Suppressor macrophage (primary cell): ENCODE measurements around the gene L3MBTL4.

ENCODE experiments used
- DNase-seq, 4 experiments: peaks; one replicate each; pipeline ENCODE4 v3.0.0-alpha.2; 2020 to 2022

Gene L3MBTL4

DNA sequence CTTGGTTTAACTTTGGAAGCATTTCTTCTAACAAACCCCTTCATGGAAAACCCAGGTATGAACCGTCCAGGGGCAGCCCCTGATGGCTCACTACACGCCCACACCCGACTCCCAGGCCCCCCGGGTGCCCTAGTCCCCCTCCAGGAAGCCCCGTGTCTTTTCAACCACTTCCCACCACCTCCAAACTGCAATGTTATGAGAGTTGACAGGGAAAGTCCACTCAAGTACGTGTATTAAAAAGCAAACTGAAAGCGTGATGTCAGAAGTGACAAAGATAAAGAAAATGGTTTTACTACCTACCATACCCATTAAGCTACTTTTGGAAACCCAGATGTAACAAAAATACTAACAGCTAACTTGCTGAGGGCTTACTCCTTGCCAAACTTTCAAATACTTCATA is 51.5 kb downstream of the L3MBTL4 start:
- DNase-seq = no peak

DNA sequence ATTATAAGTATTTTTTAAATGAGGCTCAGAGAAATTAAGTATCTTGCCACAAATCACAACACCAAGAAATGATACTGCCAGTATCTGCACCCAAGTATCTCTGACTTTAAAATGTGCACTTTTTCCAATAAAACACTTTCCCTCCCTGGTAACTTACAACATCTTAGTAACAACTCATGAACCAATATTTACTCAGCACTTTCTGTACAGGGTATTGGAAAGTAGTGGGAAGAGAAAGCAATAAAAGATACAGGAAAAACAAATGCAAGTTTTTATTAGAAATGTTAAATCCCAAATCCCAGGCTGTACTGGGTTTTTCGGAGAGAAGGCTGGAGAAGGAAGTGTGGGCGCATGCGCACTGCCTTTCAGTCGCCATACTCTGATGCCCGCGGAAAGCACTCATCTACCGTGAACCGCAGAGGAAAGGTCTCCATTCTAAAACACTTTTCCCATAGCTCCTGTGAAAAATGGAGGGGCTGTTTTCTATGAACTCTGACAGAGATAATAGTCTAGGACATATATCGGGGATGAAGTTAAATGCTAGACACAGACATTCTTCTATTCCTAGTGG is 52.1 kb downstream of the L3MBTL4 start:
- no peak for DNase-seq

DNA sequence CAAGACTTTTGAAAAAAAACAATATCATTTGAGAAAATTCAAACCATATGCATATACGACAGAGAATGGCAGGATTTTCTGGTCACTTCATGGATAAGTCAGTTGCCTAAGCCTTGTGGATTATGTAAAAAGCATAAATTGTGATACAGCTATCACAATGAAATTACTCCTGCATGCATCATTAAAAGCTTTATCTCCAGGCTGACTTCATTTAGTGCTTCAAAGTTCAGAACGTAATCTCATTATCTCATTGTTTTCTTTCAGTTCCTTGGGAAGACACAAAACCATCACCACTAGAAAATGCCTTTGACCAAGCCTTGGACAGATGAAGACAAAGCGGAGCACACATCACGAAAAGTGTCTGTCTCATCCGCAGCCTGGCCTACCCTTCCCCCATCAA is 57.0 kb downstream of the L3MBTL4 start:
- DNase-seq = no peak

DNA sequence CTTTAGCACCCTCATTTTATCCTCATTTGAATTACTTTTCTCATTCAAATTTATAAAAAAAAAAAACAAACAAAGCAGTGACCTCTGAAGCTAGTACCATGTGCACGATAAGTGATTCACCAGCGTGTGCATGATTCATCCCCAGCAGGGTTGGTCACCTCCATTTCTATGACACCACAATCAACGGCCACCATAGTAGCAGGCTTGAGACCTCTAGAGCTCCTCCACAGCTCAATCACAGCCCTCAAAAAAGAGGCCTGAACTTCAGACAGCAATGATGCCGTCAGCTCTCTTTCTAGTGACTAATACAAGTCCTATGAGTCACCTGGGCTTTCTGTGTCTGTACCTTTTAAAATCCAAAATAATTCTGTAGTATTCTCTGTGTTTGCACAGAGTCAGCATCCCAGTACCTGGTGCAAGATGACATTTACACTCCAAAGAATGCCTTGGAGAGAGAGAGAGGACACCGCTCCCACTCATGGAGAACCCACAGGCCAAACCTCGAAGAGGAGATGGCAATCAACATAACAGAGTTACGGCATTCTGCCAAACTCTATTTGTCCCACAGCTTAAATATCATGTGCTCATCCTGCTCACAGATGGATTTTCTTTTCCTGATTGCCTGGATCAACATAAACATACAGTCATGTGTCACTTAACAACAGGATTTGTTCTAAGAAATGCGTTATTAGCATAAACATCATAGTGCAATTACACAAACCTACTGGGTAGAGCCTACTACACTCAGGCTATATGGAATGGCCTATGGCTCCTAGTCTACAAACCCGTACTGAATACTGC is 58.7 kb downstream of the L3MBTL4 start:
- DNase-seq = peak in 3 of 4 experiments; percentile 5 to 16 (median 6)

DNA sequence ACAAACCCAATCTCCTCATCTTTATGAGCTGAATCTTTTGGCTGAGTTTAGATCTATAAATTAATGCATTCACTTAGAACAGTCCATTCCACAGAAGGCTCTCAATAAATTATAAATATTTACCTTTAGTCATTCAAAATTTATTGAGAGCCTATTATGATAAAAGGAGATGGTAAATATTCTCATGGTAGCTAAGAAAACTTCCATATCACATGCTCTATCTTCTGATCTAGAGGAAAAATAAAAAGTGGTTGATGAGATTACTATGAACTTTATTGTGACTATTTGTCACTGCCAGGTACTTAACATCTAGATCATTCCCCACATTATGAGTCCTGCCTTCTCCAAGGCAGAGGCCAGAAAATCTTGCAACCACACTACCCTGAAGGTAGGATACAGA is 62.4 kb downstream of the L3MBTL4 start:
- DNase-seq = no peak

DNA sequence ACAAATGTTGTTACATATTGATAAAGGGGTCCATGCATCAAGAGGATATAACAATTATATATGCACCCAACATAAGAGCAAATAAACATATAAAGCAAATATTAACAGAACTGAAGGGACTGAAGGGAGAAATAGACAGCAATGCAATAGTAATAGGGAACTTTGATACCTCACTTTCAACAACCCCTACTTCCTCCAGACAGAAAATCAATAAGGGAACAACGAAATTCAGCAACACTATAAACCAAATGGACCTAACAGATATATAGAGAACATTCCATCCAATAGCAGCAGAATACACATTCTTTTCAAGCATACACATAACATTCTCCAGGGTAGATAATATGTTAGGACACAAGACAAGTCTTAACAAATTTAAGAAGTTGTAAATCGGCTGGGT is 71.7 kb downstream of the L3MBTL4 start:
- DNase-seq = no peak

DNA sequence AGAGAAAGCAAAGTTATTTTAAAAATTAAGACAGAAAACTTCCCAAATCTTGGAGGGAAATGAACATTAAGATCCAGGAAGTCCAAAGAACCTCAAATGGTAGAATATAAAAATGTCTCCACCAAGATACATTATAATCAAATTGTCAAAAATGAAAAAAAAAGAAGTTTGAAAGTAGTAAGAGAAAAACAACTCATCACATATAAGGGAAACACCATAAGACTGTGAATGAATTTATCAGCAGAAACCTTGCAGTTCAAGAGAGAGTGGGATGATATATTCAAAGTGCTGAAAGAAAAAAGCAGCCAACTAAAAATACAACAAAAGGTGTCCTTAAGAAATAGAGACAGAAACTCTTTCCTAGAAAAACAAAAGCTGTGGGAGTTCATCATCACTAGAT is 73.0 kb downstream of the L3MBTL4 start:
- no peak for DNase-seq

DNA sequence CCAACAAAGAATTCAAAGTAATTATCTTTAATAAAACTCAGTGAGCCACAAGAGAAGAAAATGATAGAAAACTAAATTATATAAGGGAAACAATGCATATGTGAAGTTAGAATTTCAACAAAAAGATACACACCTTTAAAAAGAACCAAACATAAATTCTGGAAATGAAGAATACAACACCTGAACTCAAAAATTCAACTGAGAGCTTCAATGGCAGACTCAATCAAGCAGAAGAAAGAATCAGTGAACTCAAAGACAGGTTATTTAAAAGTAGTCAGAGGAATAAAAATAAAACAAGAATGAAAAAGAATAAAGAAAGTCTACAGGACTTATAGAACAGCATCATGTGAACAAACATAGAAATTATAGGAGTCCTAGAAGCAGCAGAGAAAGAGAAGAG is 73.4 kb downstream of the L3MBTL4 start:
- DNase-seq = no peak

DNA sequence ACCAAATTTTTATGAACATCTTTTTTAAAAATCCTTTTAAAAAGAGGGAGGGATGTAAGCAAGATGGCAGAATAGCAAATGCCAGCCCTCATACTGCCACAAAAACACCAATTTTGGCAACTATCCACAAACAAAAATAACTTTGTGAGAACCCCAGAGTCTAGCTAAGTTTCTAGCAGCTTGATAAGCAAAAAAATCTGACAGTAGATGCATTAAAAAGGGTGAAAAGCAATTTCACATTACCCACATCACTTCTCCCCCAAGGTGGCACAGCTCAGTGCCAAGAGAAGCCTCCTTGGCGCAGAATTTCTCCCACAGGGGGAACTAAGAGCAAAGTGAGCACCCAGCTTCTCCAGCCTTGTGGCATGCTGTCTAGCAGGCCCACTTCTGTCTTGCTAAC is 74.6 kb downstream of the L3MBTL4 start:
- no peak for DNase-seq

DNA sequence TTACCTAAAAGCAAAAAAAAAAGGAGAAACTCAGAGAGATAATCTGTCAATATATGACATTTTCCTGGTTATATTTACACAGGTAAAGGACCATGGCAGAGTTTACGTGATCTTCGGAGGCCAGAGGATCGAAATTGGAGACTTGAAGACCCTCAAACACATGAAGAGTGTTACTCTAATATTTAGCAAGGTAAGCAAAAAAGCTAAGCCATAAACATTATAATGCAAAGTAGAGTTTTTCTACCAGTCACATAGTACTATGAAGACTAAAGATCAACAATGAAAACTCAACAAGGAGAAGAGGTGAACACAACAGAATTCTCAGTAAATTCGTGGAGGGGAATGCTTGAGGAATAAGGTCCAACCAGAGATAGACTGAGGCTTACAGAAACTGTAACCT is 78.5 kb downstream of the L3MBTL4 start:
- DNase-seq = no peak

DNA sequence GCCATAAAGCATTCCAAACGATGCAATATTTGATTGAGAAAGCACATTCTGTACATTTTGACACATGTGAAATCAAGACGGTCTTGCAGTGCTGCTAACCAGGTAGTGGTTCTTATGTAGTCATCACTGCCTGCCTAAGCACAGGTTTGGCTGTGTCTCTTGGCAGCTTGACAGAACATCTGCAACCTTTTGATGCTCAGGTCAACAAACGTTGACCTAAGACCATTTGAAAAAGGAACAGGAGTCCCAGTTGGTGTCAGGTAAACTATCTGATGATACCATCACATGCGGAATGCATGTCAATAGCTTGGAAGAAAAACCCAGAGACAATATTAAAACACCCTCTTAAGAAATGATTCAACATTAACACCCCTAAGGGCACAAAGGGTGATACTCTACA is 80.7 kb downstream of the L3MBTL4 start:
- no peak for DNase-seq

DNA sequence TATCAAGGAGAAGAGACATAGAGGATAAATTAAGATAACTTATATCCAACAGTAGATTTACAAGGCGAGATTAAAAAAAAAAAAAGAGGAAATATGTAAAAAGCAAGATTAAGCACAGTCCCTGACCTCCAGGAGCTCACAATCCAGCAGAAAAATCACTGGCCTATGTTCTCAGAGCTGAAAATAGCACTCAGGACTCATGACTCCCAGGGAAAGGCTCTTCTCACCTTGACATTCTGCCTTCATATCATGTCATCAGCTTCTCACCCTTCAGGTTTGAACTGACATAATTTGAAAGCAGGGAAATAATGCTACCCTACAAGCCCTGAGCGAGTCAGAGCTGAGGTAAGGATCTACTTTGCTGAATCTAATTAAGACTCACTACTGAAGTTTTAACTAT is 82.8 kb downstream of the L3MBTL4 start:
- DNase-seq = no peak

DNA sequence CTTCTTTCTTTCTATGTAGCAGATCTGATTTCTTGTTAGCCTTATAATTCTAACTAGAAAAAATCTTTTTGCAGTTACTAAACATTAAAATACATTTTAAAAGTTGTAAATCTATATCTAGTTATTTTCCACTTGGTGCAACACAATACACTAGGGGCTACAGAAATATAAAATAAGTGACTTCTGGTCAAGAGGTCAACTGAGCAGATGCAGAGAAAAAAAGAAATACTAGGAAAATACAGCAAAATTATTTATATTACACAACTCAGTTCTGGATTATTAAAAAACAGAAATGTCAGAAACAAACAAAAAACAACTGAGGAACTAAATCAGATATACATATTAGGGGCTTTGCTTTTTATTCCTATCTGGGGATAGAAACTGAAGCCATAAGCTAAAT is 83.9 kb downstream of the L3MBTL4 start:
- DNase-seq = no peak

DNA sequence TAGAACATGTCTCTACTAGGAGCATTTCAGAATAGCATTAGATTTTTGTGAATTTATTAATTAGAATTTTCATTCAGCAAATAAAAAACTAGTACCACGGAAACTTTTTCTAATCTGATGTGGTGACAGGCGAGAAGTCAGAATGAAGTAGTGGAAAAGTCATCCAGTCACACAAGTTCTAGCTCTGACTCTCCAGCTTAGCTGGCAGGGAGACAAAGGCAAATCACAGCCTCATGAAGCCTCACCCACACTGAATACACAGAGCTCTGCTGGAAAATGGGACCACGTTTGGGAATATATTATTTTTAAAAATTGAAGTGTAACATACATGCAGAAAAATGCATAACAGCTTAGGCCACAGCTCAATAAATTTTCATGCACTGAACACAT is 86.1 kb downstream of the L3MBTL4 start:
- no peak for DNase-seq

DNA sequence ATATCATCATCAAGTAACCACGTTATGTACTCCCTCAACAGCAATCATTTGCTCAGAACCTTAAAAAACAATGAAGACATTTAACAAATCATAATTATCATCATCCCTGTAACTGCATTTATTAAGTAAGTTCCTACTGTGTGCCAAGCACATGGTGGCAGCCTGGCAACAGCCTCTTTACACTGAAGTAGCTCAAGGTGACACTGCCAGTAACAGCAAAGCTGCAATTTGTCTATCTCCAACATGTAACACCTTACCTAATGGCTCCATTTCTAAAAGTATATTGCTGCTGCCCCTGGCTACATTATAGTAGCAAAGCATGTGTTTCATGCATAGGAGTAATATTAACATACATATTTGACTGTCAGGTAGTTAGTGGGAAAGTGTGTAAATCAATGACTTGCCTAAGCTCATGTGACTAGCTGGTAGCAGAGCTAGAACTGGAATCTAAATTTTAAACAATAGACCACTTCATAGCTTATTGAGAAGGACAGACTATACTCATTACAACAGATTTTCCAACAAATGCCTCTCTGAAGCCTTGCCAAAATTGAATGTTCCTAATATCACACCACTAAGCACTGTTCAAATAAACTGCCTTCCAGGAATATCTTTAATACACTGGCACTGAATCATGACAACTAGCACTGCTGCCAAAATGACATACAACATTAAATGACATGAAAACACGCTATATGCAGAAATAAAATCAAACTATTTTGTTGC is 86.7 kb downstream of the L3MBTL4 start:
- DNase-seq = no peak

DNA sequence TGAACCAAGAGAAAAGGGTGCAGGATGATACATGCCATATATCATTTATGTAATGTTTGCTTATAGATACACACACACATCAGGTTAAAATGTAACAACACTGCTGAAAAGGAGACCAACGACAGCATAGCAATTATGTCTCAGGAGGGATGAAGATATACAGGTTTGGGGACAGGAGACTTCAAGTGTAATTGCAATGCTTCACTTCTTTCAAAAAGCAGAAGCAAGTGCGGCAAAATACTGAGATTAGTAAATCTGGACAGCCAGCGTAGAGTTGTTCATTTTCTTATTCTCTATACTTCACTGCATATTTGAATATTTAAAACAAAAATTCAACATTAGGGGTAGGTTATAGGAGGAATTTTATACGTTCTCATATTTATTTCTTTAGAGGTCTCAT is 87.2 kb downstream of the L3MBTL4 start:
- no peak for DNase-seq

DNA sequence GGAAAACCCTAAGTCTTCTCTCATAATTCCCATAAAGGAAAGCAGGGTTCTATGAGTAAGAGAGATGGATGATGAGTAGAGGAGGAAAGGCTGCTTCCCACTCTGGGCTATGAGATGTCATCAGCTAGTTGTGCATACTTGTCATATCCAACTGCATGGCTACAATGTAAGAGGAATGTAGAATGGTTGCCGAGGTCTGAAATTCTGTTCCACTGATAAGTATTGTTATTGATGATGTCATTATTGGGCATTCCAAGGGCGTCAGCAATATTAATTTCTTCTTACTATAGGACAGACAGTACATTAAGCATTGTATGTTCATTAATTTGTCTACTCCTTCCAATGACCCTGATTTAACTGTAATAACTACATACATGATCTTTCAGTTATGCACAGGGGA is 88.1 kb downstream of the L3MBTL4 start:
- DNase-seq = no peak

DNA sequence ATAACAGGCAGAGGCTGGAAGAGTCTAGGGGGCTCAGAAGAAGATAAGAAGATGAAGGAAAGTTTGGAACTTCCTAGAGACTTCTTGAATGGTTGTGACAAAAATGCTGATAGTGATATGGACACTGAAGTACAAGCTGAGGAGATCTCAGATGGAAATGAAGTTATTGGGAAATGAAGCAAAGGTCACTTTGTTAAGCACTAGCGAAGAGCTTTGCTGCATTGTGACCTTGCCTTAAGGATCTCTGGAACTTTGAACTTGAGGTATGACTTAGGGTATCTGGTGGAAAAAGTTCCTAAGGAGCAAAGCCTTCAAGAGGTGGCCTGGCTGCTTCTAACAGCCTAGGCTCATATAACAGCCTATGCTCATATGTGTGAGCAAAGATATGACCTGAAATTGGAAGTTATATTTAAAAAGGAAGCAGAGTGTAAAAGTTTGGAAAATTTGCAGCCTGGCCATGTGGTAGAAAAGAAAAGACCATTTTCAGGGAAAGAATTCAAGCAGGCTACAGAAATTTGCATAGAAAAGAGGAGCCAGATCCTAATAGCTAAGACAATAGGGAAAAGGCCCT is 91.3 kb downstream of the L3MBTL4 start:
- DNase-seq = no peak

DNA sequence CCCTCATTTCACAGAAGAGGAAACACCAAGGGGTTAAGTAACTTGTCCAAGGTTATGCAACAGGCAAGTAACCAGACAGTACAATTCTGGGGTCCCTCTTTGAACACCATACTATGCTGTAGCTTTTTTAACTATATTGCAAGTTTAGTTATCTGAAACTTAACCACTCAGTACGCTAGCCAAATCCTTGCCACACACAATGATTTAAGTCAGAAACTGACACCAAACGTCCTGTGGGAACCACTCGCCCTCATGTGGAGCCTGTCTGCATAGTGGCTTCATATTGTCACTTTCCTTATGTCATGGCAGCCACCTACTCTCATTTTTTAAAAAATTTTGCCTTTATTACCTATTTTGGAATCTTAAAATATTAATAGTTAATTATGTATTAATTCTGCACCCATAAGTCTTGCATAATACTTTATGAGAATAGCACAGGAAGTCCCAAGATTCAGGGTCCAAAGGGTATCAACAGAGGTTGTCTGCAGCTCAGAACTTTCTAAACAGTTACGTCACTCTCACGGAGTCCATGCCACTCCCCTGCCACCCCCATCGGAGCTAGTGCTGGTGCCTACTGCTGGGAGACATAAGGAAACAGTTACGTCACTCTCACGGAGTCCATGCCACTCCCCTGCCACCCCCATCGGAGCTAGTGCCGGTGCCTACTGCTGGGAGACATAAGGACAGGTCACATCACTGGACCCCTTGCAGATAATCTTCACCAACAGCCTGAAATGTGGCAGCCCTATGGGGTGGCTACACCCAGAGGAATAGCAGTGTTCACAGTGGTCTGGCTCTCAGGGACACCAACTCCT is 99.0 kb downstream of the L3MBTL4 start:
- DNase-seq = peak; percentile 28 to 66 (median 46)

DNA sequence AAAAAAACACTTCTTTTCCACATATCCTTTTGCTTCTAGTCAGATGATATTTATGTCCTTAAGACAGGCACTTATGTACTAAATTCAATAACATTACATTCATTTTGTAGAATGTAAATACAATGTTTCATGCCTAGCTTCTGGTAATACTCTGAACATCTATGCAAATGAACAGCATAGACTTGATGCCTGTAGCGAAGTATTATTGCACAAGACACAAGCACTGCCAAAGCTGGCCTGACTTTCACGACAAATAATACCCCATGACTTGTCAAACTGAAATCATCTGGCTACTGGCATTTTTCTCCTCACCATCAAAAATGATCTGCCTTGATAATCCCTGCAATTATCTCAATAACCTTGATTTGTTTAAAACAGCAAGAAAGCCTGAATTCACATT is 101.3 kb downstream of the L3MBTL4 start:
- peak; percentile 23 to 57 (median 44) for DNase-seq

DNA sequence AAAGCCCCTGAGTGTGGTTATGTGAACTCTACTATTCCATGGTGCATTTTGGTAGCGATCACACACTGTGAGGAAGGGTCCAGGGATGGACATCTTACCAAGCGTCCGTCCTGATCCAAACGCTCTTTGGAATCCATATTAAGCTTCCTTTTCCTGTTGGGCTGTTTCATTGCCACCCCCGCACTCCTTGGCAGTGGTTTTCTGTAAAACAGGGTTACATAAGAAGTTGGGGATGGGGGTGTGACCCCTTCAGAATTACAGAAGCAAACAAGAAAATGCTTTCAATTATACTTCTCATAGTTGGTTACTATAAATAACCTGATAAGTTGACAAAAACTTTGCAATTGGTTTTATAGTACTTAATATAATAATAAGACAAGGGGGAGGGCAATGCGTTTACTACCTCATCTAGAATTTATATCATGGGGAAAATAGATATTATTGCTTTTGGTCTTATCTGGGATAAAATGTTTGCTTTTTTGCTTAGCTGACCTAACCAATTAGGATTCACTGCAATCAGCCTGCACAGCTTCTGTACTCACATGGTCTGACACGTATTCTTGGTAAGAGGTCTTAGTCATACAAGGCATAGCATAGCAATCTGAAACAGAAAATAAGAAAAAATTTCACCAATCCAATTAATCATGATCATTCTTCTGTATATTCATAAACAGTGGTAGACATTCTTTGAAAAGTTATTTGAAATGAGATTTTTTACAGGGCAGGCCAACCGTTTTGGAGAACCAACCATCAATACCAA is 103.1 kb downstream of the L3MBTL4 start:
- DNase-seq = peak; percentile 5 to 42 (median 36)

DNA sequence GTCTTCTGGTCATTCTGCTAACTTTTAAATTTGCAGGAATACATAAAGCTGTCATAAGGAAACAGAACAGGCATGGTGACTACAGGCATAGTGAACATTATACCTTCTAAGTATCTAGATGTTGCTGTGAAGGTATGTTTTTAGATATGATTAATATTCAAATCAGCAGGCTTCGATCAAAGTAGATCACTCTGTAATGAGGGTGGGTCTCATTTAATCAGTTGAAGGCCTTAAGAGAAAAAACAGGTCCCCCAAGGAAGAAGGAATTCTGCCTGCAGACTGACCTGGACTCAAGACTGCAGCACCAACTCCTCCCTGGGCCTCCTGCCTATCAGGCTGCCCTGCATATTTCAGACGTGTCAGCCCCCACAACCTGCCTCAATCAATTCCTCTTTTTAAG is 104.0 kb downstream of the L3MBTL4 start:
- no peak for DNase-seq
